ENCODE measurements around the gene FBXL17. TPM values are rescaled to one million over a fixed set of nuclear protein-coding genes. Genes with fewer than 3 reads are reported as not detected.

FBXL17 gene
- total RNA-seq, 1 experiment from 2014 or later: 5.3 TPM

- Mint-ChIP-seq H3K9me3 (no peaks in the 10 kb centered on the region), H3K27me3 (ENCODE audit: low read depth) (no peaks in the 10 kb centered on the region), H3K4me3 (no peak overlapping the region), H3K4me1 (peaks cover 0 to 2% of the 10 kb centered on the region in 2 experiments; a peak in 1 of 4 replicates), H3K36me3 (ENCODE audit: insufficient read depth in 1 of 3, low read depth in 3 of 3) (no peaks in the 10 kb centered on the region), H3K27ac (peak overlapping the region in 1 of 3 experiments; percentile 6; a peak in 1 of 7 replicates)
- H3K9me3 ChIP-seq (ENCODE audit: control insufficient read depth, low read depth, low read length): no peaks in the 10 kb centered on the region
- H3K23ac ChIP-seq (ENCODE audit: insufficient read length, low read depth, low read length): no peak overlapping the region
- no peak overlapping the region for H2BK120ac ChIP-seq (ENCODE audit: low read depth, low read length, poor library complexity, severe bottlenecking)
- H3K4me2 ChIP-seq (ENCODE audit: insufficient read depth, insufficient read length, low read length): no peak overlapping the region
- H3K56ac ChIP-seq (ENCODE audit: insufficient read length, low read depth, low read length): no peak overlapping the region
- H2BK15ac ChIP-seq (ENCODE audit: low read depth, low read length): no peak overlapping the region
- no peaks in the 10 kb centered on the region for H3K79me1 ChIP-seq (ENCODE audit: insufficient read depth, low read depth, low read length, poor library complexity, severe bottlenecking)
- H3T11ph ChIP-seq (ENCODE audit: low read length): no peak overlapping the region
- no peak overlapping the region for H3K9ac ChIP-seq (ENCODE audit: extremely low read depth, insufficient read length, low read length)
- H3K27ac ChIP-seq (ENCODE audit: insufficient read length, low read depth, low read length): no peak overlapping the region
- H2AK5ac ChIP-seq (ENCODE audit: insufficient read length, low read length): no peak overlapping the region
- H3K14ac ChIP-seq (ENCODE audit: insufficient read depth, low read length): no peak overlapping the region
- no CpG with 5 or more reads among the region's 3 CpGs for WGBS (ENCODE audit: extremely low coverage, insufficient read length, low lambda C conversion rate)
- no peak overlapping the region for H2BK12ac ChIP-seq (ENCODE audit: insufficient read length, low read depth, low read length)
- no peak overlapping the region for H2BK5ac ChIP-seq (ENCODE audit: insufficient read length, low read length)
- no peaks in the 10 kb centered on the region for H4K20me1 ChIP-seq (ENCODE audit: control insufficient read depth, insufficient read depth, insufficient read length)
- no peaks in the 10 kb centered on the region for H3K79me2 ChIP-seq (ENCODE audit: insufficient read depth, low read length)
- H4K5ac ChIP-seq (ENCODE audit: insufficient read length, low read depth, low read length): no peak overlapping the region
- H3K4me1 ChIP-seq (ENCODE audit: insufficient read depth, low read length): no peaks in the 10 kb centered on the region
- DNase-seq: no peak
- H2AFZ ChIP-seq (ENCODE audit: low read length): no peak overlapping the region
- no peak overlapping the region for H4K8ac ChIP-seq (replicated peaks; ENCODE audit: insufficient read length, low read depth, low read length)
- no peak for TF ChIP-seq CTCF (conservative IDR thresholded peaks at IDR 0.05)
- H3K4ac ChIP-seq (ENCODE audit: low read depth, low read length): no peak overlapping the region
- no peaks in the 10 kb centered on the region for H3K23me2 ChIP-seq (ENCODE audit: insufficient read length, low read depth, low read length, poor library complexity, severe bottlenecking)
- no peak overlapping the region for H3K18ac ChIP-seq (ENCODE audit: insufficient read length, low read depth, low read length)
- no peak overlapping the region for H4K91ac ChIP-seq (ENCODE audit: insufficient read length, low read depth, low read length)
- no peaks in the 10 kb centered on the region; the same call in 1 of the 2 replicates for H3K27me3 ChIP-seq (ENCODE audit: insufficient read depth, low read length)
- no peak overlapping the region for H2BK20ac ChIP-seq (ENCODE audit: low read depth, low read length, poor library complexity, severe bottlenecking)
Measured at GRCh38 chr5:108311682-108312081, 70.2 kb downstream of the FBXL17 start.
